Endodermal cell (in vitro differentiated cells): ENCODE data around the gene COG5. TPM values are rescaled to one million over a fixed set of nuclear protein-coding genes. Genes with fewer than 3 reads are reported as not detected.

Source experiments
- DNase-seq: peaks from one replicate; pipeline ENCODE4 v3.0.0-alpha.2; 2017
- H3K27ac ChIP-seq: 2 replicates; pipeline ENCODE4 v1.5.1; 2013; ENCODE audit warnings: mild to moderate bottlenecking, low read depth, low read length, moderate library complexity
- H3K27me3 ChIP-seq: 2 replicates; pipeline ENCODE4 v1.6.1; 2013; ENCODE audit warnings: mild to moderate bottlenecking, low read length, moderate library complexity; ENCODE audit not compliant: insufficient read depth, control insufficient read depth, poor library complexity, severe bottlenecking
- H3K36me3 ChIP-seq: 2 replicates; pipeline ENCODE4 v1.7.0; 2013; ENCODE audit warnings: mild to moderate bottlenecking, low read length, moderate library complexity; ENCODE audit not compliant: control insufficient read depth, insufficient read depth
- H3K4me1 ChIP-seq: one replicate; pipeline ENCODE4 v1.7.0; 2013; ENCODE audit warnings: low read length; ENCODE audit not compliant: control insufficient read depth, insufficient read depth
- H3K4me3 ChIP-seq: 2 replicates; pipeline ENCODE4 v1.5.1; 2013; ENCODE audit warnings: mild to moderate bottlenecking, low read length, moderate library complexity
- H3K9ac ChIP-seq: 2 replicates; pipeline ENCODE4 v1.6.1; 2013; ENCODE audit warnings: mild to moderate bottlenecking, low read length, moderate library complexity; ENCODE audit not compliant: poor library complexity, severe bottlenecking; ENCODE audit errors: extremely low read depth
- H3K9me3 ChIP-seq: 2 replicates; pipeline ENCODE4 v1.6.1; 2013; ENCODE audit warnings: mild to moderate bottlenecking, low read length, moderate library complexity; ENCODE audit not compliant: control insufficient read depth
- H3K27ac Mint-ChIP-seq: 2 replicates; pipeline ENCODE4 v1.8.0; 2020; ENCODE audit warnings: mixed read lengths
- H3K27me3 Mint-ChIP-seq: 2 replicates; pipeline ENCODE4 v1.8.0; 2021; ENCODE audit warnings: mild to moderate bottlenecking, mixed read lengths; ENCODE audit not compliant: insufficient read depth
- H3K36me3 Mint-ChIP-seq: 2 replicates; pipeline ENCODE4 v1.8.0; 2020; ENCODE audit warnings: low read depth, mixed read lengths
- H3K4me1 Mint-ChIP-seq: 2 replicates; pipeline ENCODE4 v1.8.0; 2020; ENCODE audit warnings: mixed read lengths
- H3K4me3 Mint-ChIP-seq: 2 replicates; pipeline ENCODE4 v1.8.0; 2020; ENCODE audit warnings: mild to moderate bottlenecking, moderate library complexity, mixed read lengths
- H3K9me3 Mint-ChIP-seq: 2 replicates; pipeline ENCODE4 v1.8.0; 2020; ENCODE audit warnings: mild to moderate bottlenecking, mixed read lengths
- WGBS, 2 experiments: methylation state at CpG; one replicate each; pipeline versions ENCODE4 v1.1.5 to v1.1.7; 2013; ENCODE audit warnings: missing lambda C conversion rate in 2 of 2, mixed read lengths in 1 of 2; ENCODE audit not compliant: insufficient coverage in 1 of 2, insufficient read length in 1 of 2; 5-methylcytosine and 5-hydroxymethylcytosine counted together
- total RNA-seq, 2 donors: library from RNA; stranded (reverse); fragmentation: NEBNext Ultra II Directional in 1 of 2; extraction: Animal tissue kit (Norgen Biotek cat#: 25700) in 1 of 2; gene quantifications; 2 replicates in 1 of 2; 3 replicates in 1 of 2; pipeline ENCODE4 v1.2.1, GENCODE V29; 2021
- TF ChIP-seq, protein P1 (sequence below): fragments of 200-600 bp; sonication (generic); conservative IDR thresholded peaks from 2 replicates; pipeline ENCODE4 v1.5.0; 2021; ENCODE audit warnings: antibody characterized with exemption, mild to moderate bottlenecking

Gene COG5
- total RNA-seq, 2 donors from 2014 or later, result 25.5 to 34.7 TPM

DNA sequence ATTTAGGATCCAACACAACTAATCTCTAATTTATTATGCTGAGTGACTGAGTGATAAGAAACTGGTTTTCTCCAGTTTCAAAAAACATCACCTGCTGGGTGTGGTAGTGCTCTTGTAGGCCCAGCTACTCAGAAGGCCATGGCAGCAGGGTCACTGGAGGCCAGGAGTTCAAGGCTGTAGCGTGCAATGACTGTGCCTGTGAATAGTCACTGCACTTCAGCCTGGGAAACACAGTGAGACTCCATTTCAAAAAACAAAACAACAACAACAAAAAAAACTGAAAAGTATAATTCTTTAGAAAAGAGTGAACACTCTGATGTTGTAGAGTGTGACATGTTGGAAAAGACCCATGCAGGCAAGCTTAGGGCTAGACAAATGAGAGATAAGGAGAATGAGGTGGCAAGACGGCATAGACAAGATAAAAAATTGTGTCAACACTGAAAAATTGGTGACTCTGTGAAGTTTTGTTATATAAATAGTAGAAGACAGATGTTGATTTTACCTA, 243.9 kb downstream of the COG5 start:
- no peaks in the 10 kb centered on the region for H3K9me3 Mint-ChIP-seq
- WGBS, 2 experiments, result 92% methylated on average over 2 of the region's 2 CpGs; no CpG with 5 or more reads in 1 of the 2 experiments
- peak overlapping the region; percentile 9 for H3K27ac Mint-ChIP-seq
- TF ChIP-seq, protein P1, sequence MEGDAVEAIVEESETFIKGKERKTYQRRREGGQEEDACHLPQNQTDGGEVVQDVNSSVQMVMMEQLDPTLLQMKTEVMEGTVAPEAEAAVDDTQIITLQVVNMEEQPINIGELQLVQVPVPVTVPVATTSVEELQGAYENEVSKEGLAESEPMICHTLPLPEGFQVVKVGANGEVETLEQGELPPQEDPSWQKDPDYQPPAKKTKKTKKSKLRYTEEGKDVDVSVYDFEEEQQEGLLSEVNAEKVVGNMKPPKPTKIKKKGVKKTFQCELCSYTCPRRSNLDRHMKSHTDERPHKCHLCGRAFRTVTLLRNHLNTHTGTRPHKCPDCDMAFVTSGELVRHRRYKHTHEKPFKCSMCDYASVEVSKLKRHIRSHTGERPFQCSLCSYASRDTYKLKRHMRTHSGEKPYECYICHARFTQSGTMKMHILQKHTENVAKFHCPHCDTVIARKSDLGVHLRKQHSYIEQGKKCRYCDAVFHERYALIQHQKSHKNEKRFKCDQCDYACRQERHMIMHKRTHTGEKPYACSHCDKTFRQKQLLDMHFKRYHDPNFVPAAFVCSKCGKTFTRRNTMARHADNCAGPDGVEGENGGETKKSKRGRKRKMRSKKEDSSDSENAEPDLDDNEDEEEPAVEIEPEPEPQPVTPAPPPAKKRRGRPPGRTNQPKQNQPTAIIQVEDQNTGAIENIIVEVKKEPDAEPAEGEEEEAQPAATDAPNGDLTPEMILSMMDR, result no peak
- no peaks in the 10 kb centered on the region for H3K27me3 Mint-ChIP-seq
- Histone ChIP-seq H3K27me3 (no peaks in the 10 kb centered on the region), H3K9ac (no peak overlapping the region), H3K36me3 (peaks cover 12% of the 10 kb centered on the region), H3K9me3 (peaks cover 6% of the 10 kb centered on the region), H3K4me3 (no peak overlapping the region), H3K4me1 (peaks cover 3% of the 10 kb centered on the region), H3K27ac (no peak overlapping the region)
- H3K4me1 Mint-ChIP-seq, result peaks cover 16% of the 10 kb centered on the region
- no peak for DNase-seq
- H3K36me3 Mint-ChIP-seq, result peaks cover 24% of the 10 kb centered on the region
- H3K4me3 Mint-ChIP-seq, result no peak overlapping the region

- Histone ChIP-seq H3K4me3 (no peak overlapping the region), H3K9me3 (peaks cover 6% of the 10 kb centered on the region), H3K4me1 (peaks cover 3% of the 10 kb centered on the region), H3K36me3 (peaks cover 9% of the 10 kb centered on the region), H3K9ac (no peak overlapping the region), H3K27me3 (no peaks in the 10 kb centered on the region), H3K27ac (no peak overlapping the region)
- no peak for DNase-seq
- peaks cover 22% of the 10 kb centered on the region for H3K36me3 Mint-ChIP-seq
- no peak overlapping the region for H3K4me3 Mint-ChIP-seq
- H3K27me3 Mint-ChIP-seq, result no peaks in the 10 kb centered on the region
- TF ChIP-seq, protein P1, result no peak
- H3K9me3 Mint-ChIP-seq, result no peaks in the 10 kb centered on the region
- H3K27ac Mint-ChIP-seq, result no peak overlapping the region
- 77% methylated on average over 3 of the region's 3 CpGs; no CpG with 5 or more reads in 1 of the 2 experiments for WGBS, 2 experiments
- peaks cover 16% of the 10 kb centered on the region for H3K4me1 Mint-ChIP-seq
Measured at GRCh38 chr7:107318523-107319160, 245.1 kb downstream of the COG5 start.

- Mint-ChIP-seq H3K36me3 (peaks cover 8% of the 10 kb centered on the region), H3K9me3 (no peaks in the 10 kb centered on the region), H3K27me3 (no peaks in the 10 kb centered on the region), H3K4me3 (no peak overlapping the region), H3K4me1 (peaks cover 24% of the 10 kb centered on the region), H3K27ac (no peak overlapping the region)
- no peak for DNase-seq
- no peaks in the 10 kb centered on the region for H3K27me3 ChIP-seq
- no peak overlapping the region for H3K9ac ChIP-seq
- TF ChIP-seq, protein P1, result no peak
- H3K9me3 ChIP-seq, result no peaks in the 10 kb centered on the region
- no peak overlapping the region for H3K27ac ChIP-seq
- peaks cover 5% of the 10 kb centered on the region for H3K4me1 ChIP-seq
- H3K36me3 ChIP-seq, result peaks cover 4% of the 10 kb centered on the region
- H3K4me3 ChIP-seq, result no peak overlapping the region
- WGBS, 2 experiments, result 95 to 100% methylated on average over 1 of the region's 1 CpG
Measured at GRCh38 chr7:107315716-107316220, 248.0 kb downstream of the COG5 start.
